GM23248 (cell line): ENCODE measurements around the gene PIK3C2B. TPM values are rescaled to one million over a fixed set of nuclear protein-coding genes. Genes with fewer than 3 reads are reported as not detected.
"Not testable (repeated sequence)": the region's sequence is repeated elsewhere in the genome, so short reads cannot be mapped to it uniquely, and the experiment has no call there.

ENCODE experiments used
- DNase-seq: peaks from one replicate; pipeline ENCODE4 v3.0.0-alpha.2; 2015
- H2AFZ ChIP-seq: fragments of 200-600 bp; sonication (generic); 2 replicates; pipeline ENCODE4 v1.6.1; 2016; ENCODE audit warnings: antibody characterized with exemption
- H3F3A ChIP-seq: fragments of 200-600 bp; sonication (generic); 2 replicates; pipeline ENCODE4 v1.6.1; 2016; ENCODE audit warnings: mild to moderate bottlenecking, antibody characterized with exemption, mixed run types; ENCODE audit not compliant: insufficient read depth
- H3K27ac ChIP-seq: fragments of 200-600 bp; sonication (generic); 2 replicates; pipeline ENCODE4 v1.5.1; 2016; ENCODE audit warnings: mild to moderate bottlenecking
- H3K27me3 ChIP-seq: fragments of 200-600 bp; sonication (generic); replicated peaks from 2 replicates; pipeline ENCODE4 v1.6.1; 2016; ENCODE audit warnings: mild to moderate bottlenecking; ENCODE audit not compliant: insufficient read depth
- H3K36me3 ChIP-seq: fragments of 200-600 bp; sonication (generic); 2 replicates; pipeline ENCODE4 v1.6.1; 2016; ENCODE audit warnings: low read depth, mild to moderate bottlenecking
- H3K4me1 ChIP-seq: fragments of 200-600 bp; sonication (generic); 2 replicates; pipeline ENCODE4 v1.6.1; 2016; ENCODE audit warnings: mild to moderate bottlenecking; ENCODE audit not compliant: insufficient read depth
- H3K4me2 ChIP-seq: fragments of 200-600 bp; sonication (generic); one replicate; pipeline ENCODE4 v1.6.1; 2016; ENCODE audit warnings: mild to moderate bottlenecking; ENCODE audit not compliant: unreplicated experiment
- H3K4me3 ChIP-seq: fragments of 200-600 bp; sonication (generic); 2 replicates; pipeline ENCODE4 v1.5.1; 2016; ENCODE audit warnings: mild to moderate bottlenecking
- H3K79me2 ChIP-seq: fragments of 200-600 bp; sonication (generic); 2 replicates; pipeline ENCODE4 v1.6.1; 2016; ENCODE audit warnings: mild to moderate bottlenecking; ENCODE audit not compliant: insufficient read depth
- H3K9ac ChIP-seq: fragments of 200-600 bp; sonication (generic); 2 replicates; pipeline ENCODE4 v1.6.1; 2016; ENCODE audit warnings: mild to moderate bottlenecking
- H3K9me2 ChIP-seq: fragments of 200-600 bp; sonication (generic); 2 replicates; pipeline ENCODE4 v1.6.1; 2016; ENCODE audit warnings: mixed run types, mild to moderate bottlenecking, moderate library complexity; ENCODE audit not compliant: insufficient read depth
- H3K9me3 ChIP-seq: fragments of 200-600 bp; sonication (generic); one replicate; pipeline ENCODE4 v1.6.1; 2017; ENCODE audit warnings: low read depth
- H4K20me1 ChIP-seq: fragments of 200-600 bp; sonication (generic); 2 replicates; pipeline ENCODE4 v1.6.0; 2016; ENCODE audit not compliant: insufficient read depth
- EZH2 ChIP-seq: fragments of 200-600 bp; sonication (generic); IDR thresholded peaks from 2 replicates; pipeline ENCODE4 v1.6.1; 2018; ENCODE audit warnings: antibody characterized with exemption, mild to moderate bottlenecking; ENCODE audit not compliant: insufficient read depth, poor library complexity, severe bottlenecking
- EZH2phosphoT487 ChIP-seq: fragments of 200-600 bp; sonication (generic); IDR thresholded peaks from 2 replicates; pipeline ENCODE4 v1.6.1; 2018; ENCODE audit warnings: antibody characterized with exemption, moderate library complexity, mild to moderate bottlenecking, low read depth; ENCODE audit not compliant: insufficient read depth
- WGBS, 2 experiments: methylation state at CpG; one replicate each; pipeline ENCODE4 v1.1.6; 2015 to 2017; ENCODE audit warnings: low lambda C conversion rate in 2 of 2, low coverage in 1 of 2; ENCODE audit errors: missing lambda C conversion rate in 2 of 2; 5-methylcytosine and 5-hydroxymethylcytosine counted together
- in situ Hi-C: fragments of 300-500 bp; cut with MboI; formaldehyde crosslinking; loops from 2 replicates; pipeline ENCODE4 v1.15.0; 2020
- polyA plus RNA-seq: library from polyadenylated mRNA; unstranded; fragments of >200 nt; fragmentation: Nextera tagmentation; extraction: Ambion mirVana; gene quantifications from 2 replicates; pipeline ENCODE4 v1.2.1, GENCODE V29; 2016
- total RNA-seq: library from RNA; depleted of rRNA; stranded (reverse); fragments of >200 nt; shearing (Covaris generic); gene quantifications from 2 replicates; pipeline ENCODE4 v1.2.3, GENCODE V29; 2014

PIK3C2B gene
- total and polyA plus RNA-seq, 2 experiments from 2014 or later: 0.20 to 0.76 TPM

- H3K9ac ChIP-seq: peak overlapping the region; percentile 61
- peak overlapping the region; percentile 80 for H3K4me2 ChIP-seq
- no peaks in the 10 kb centered on the region for H3K9me2 ChIP-seq
- H3K4me1 ChIP-seq: peaks cover 14% of the 10 kb centered on the region
- in situ Hi-C loops: no loop called here
- WGBS, 2 experiments: 3 to 4% methylated on average over 6 to 14 of the region's 14 CpGs
- H4K20me1 ChIP-seq: no peaks in the 10 kb centered on the region
- peak overlapping the region; percentile 75 for H3K4me3 ChIP-seq
- TF ChIP-seq EZH2: no peak
- no peak for TF ChIP-seq EZH2phosphoT487
- no peaks in the 10 kb centered on the region for H3K9me3 ChIP-seq
- H3K36me3 ChIP-seq: no peaks in the 10 kb centered on the region
- peaks cover 8% of the 10 kb centered on the region; the same call in 1 of the 2 replicates for H3F3A ChIP-seq
- H3K27me3 ChIP-seq: peaks cover 8% of the 10 kb centered on the region; the same call in 1 of the 2 replicates
- H3K79me2 ChIP-seq: no peaks in the 10 kb centered on the region
- peak overlapping the region; percentile 85 for H2AFZ ChIP-seq
- peak overlapping the region; percentile 21 for H3K27ac ChIP-seq
- peak; percentile 52 for DNase-seq
Measured at GRCh38 chr1:204493984-204494280, 673 bp downstream of the PIK3C2B start.

- Histone ChIP-seq H3K4me3 (peak overlapping the region; percentile 75), H2AFZ (peak overlapping the region; percentile 85), H3K79me2 (no peaks in the 10 kb centered on the region), H3K9me3 (no peaks in the 10 kb centered on the region), H3K4me2 (peak overlapping the region; percentile 80), H3K9ac (peak overlapping the region; percentile 61), H3K36me3 (no peaks in the 10 kb centered on the region), H3K4me1 (peaks cover 14% of the 10 kb centered on the region), H4K20me1 (no peaks in the 10 kb centered on the region), H3K27me3 (peaks cover 8% of the 10 kb centered on the region), H3K9me2 (no peaks in the 10 kb centered on the region), H3F3A (peaks cover 8% of the 10 kb centered on the region; the same call in 1 of the 2 replicates), H3K27ac (no peak overlapping the region)
- in situ Hi-C loops: no loop called here
- DNase-seq: peak; percentile 69
- WGBS, 2 experiments: 13 to 15% methylated on average over 15 of the region's 15 CpGs
- TF ChIP-seq EZH2 (no peak), EZH2phosphoT487 (no peak)
Measured at GRCh38 chr1:204493145-204493983, 1.2 kb downstream of the PIK3C2B start.

- in situ Hi-C loops: no loop called here
- peaks cover 14% of the 10 kb centered on the region for H3K4me1 ChIP-seq
- H3K9ac ChIP-seq: no peak overlapping the region
- TF ChIP-seq EZH2: no peak
- no peak for TF ChIP-seq EZH2phosphoT487
- H3K9me3 ChIP-seq: no peaks in the 10 kb centered on the region
- H3K9me2 ChIP-seq: no peaks in the 10 kb centered on the region
- H4K20me1 ChIP-seq: no peaks in the 10 kb centered on the region
- H3K36me3 ChIP-seq: no peaks in the 10 kb centered on the region
- H2AFZ ChIP-seq: no peak overlapping the region
- no peak overlapping the region for H3K4me2 ChIP-seq
- H3K27me3 ChIP-seq: peaks cover 15% of the 10 kb centered on the region
- no peak for DNase-seq
- no peaks in the 10 kb centered on the region for H3K79me2 ChIP-seq
- H3F3A ChIP-seq: peaks cover 8% of the 10 kb centered on the region; the same call in 1 of the 2 replicates
- no peak overlapping the region for H3K4me3 ChIP-seq
- H3K27ac ChIP-seq: no peak overlapping the region
Measured at GRCh38 chr1:204491655-204492054, 3.0 kb downstream of the PIK3C2B start.

- Histone ChIP-seq H3K4me3 (no peak overlapping the region), H3K9ac (no peak overlapping the region), H3K9me2 (no peaks in the 10 kb centered on the region), H3K4me2 (no peak overlapping the region), H3K27me3 (peaks cover 7% of the 10 kb centered on the region), H3K4me1 (no peaks in the 10 kb centered on the region), H3K36me3 (no peaks in the 10 kb centered on the region), H3K27ac (no peak overlapping the region), H3F3A (no peaks in the 10 kb centered on the region), H3K9me3 (no peaks in the 10 kb centered on the region), H3K79me2 (no peaks in the 10 kb centered on the region), H4K20me1 (no peaks in the 10 kb centered on the region), H2AFZ (no peak overlapping the region)
- WGBS, 2 experiments: 48 to 60% methylated on average over 5 of the region's 5 CpGs
- no peak for TF ChIP-seq EZH2phosphoT487
- no peak for TF ChIP-seq EZH2
- no peak for DNase-seq
- in situ Hi-C loops: no loop called here
Measured at GRCh38 chr1:204487256-204487615, 7.4 kb downstream of the PIK3C2B start.

GRCh38 chr1:204486513-204487255 is 7.9 kb downstream of the PIK3C2B start:
- DNase-seq: peak; percentile 20
- in situ Hi-C loops: not testable (repeated sequence)

More at GRCh38 chr1:204486513-204487255, 7.9 kb downstream of the PIK3C2B start:
- not testable (repeated sequence) for H3F3A ChIP-seq, H3K9me3 ChIP-seq, H3K4me1 ChIP-seq, H3K9ac ChIP-seq, H3K4me2 ChIP-seq, H3K4me3 ChIP-seq, H4K20me1 ChIP-seq, H3K79me2 ChIP-seq, H2AFZ ChIP-seq, H3K36me3 ChIP-seq, H3K27me3 ChIP-seq, H3K27ac ChIP-seq, H3K9me2 ChIP-seq
- WGBS, 2 experiments: 67 to 75% methylated on average over 9 of the region's 9 CpGs
